Naive thymus-derived CD4-positive, alpha-beta T cell (primary cell): ENCODE measurements around the gene SMIM41. TPM values are rescaled to one million over a fixed set of nuclear protein-coding genes. Genes with fewer than 3 reads are reported as not detected.

Source experiments
- ATAC-seq: fragments of 150-1000 bp; cut with Tn5 transposase; 2 replicates; pipeline ENCODE4 v1.10.0; 2021; ENCODE audit warnings: mild to moderate bottlenecking, moderate library complexity
- CTCF ChIA-PET: fragments of 350-600 bp; sonication (Branson Sonifier 250); formaldehyde crosslinking; loops from one replicate; lab custom pipeline; 2021; ENCODE audit warnings: antibody characterized with exemption; lab: Charles Lee
- POLR2A ChIA-PET: fragments of 350-600 bp; sonication (Branson Sonifier 250); formaldehyde crosslinking; loops from one replicate; lab custom pipeline; 2021; ENCODE audit warnings: antibody characterized with exemption, inconsistent platforms; lab: Charles Lee
- DNase-seq, 9 donors: peaks; one replicate each; pipeline versions ENCODE4 v3.0.0 to v3.0.0-alpha.2; 2020 to 2022; ENCODE audit warnings: mixed read lengths in 1 of 9
- H3K27ac ChIP-seq: one replicate; pipeline ENCODE4 v1.7.0; 2013; ENCODE audit warnings: mild to moderate bottlenecking, low read depth, low read length, moderate library complexity
- H3K27me3 ChIP-seq, 2 donors: one replicate each; pipeline ENCODE4 v1.7.0; 2013; ENCODE audit warnings: low read length in 2 of 2, mild to moderate bottlenecking in 2 of 2, moderate library complexity in 2 of 2; ENCODE audit not compliant: control insufficient read depth in 2 of 2, insufficient read depth in 2 of 2
- H3K36me3 ChIP-seq, 3 experiments: 1 replicate in 2 of 3; 2 replicates in 1 of 3; pipeline ENCODE4 v1.7.0; 2013; ENCODE audit warnings: low read length in 3 of 3, mild to moderate bottlenecking in 3 of 3, moderate library complexity in 1 of 3; ENCODE audit not compliant: insufficient read depth in 3 of 3, control insufficient read depth in 2 of 3
- H3K4me1 ChIP-seq, 2 donors: one replicate each; pipeline ENCODE4 v1.7.0; 2013; ENCODE audit warnings: low read length in 2 of 2, mild to moderate bottlenecking in 2 of 2, moderate library complexity in 1 of 2; ENCODE audit not compliant: control insufficient read depth in 2 of 2, insufficient read depth in 2 of 2
- H3K4me3 ChIP-seq: 2 replicates; pipeline ENCODE4 v1.7.0; 2013; ENCODE audit warnings: mild to moderate bottlenecking, low read length
- H3K9me3 ChIP-seq, 3 experiments: 1 replicate in 2 of 3; 2 replicates in 1 of 3; pipeline ENCODE4 v1.7.0; 2013; ENCODE audit warnings: low read length in 3 of 3; ENCODE audit not compliant: control insufficient read depth in 2 of 3
- H3K27ac Mint-ChIP-seq, 9 donors: one replicate each; pipeline ENCODE4 v1.8.0; 2020 to 2022; ENCODE audit warnings: mixed read lengths in 9 of 9, mild to moderate bottlenecking in 8 of 9, moderate library complexity in 5 of 9, inconsistent platforms in 2 of 9
- H3K27me3 Mint-ChIP-seq, 5 donors: one replicate each; pipeline ENCODE4 v1.8.0; 2021 to 2022; ENCODE audit warnings: mixed read lengths in 5 of 5, mild to moderate bottlenecking in 1 of 5
- H3K36me3 Mint-ChIP-seq, 5 donors: one replicate each; pipeline ENCODE4 v1.8.0; 2020 to 2022; ENCODE audit warnings: mixed read lengths in 5 of 5, mild to moderate bottlenecking in 3 of 5, inconsistent platforms in 1 of 5
- H3K4me1 Mint-ChIP-seq, 7 donors: one replicate each; pipeline ENCODE4 v1.8.0; 2020 to 2022; ENCODE audit warnings: mixed read lengths in 7 of 7, mild to moderate bottlenecking in 3 of 7, inconsistent platforms in 1 of 7
- H3K4me3 Mint-ChIP-seq, 10 donors: one replicate each; pipeline ENCODE4 v1.8.0; 2020 to 2022; ENCODE audit warnings: mild to moderate bottlenecking in 10 of 10, mixed read lengths in 10 of 10, moderate library complexity in 6 of 10, inconsistent platforms in 2 of 10
- H3K9me3 Mint-ChIP-seq, 11 donors: one replicate each; pipeline ENCODE4 v1.8.0; 2020 to 2022; ENCODE audit warnings: mixed read lengths in 11 of 11, mild to moderate bottlenecking in 4 of 11, inconsistent platforms in 1 of 11, moderate library complexity in 1 of 11
- intact Hi-C, 2 donors: fragments of 100-400 bp; cut with micrococcal nuclease; formaldehyde crosslinking; loops; one replicate each; pipeline ENCODE4 v1.15.1; 2023
- polyA plus RNA-seq, 2 donors: library from polyadenylated mRNA; unstranded; fragments of 300-500 nt; fragmentation: Illumina TruSeq; gene quantifications; one replicate each; pipeline ENCODE4 v1.2.3, GENCODE V29; 2021
- total RNA-seq, 6 experiments: library from RNA in 5 of 6; stranded (reverse) in 5 of 6; gene quantifications; 1 replicate in 5 of 6; 2 replicates in 1 of 6; pipeline ENCODE4 v1.2.3 and lab custom pipeline; 2021 to 2026

SMIM41 gene
- total and polyA plus RNA-seq, 7 experiments from 2014 or later = 0.24 to 0.27 TPM; not detected in 5

DNA sequence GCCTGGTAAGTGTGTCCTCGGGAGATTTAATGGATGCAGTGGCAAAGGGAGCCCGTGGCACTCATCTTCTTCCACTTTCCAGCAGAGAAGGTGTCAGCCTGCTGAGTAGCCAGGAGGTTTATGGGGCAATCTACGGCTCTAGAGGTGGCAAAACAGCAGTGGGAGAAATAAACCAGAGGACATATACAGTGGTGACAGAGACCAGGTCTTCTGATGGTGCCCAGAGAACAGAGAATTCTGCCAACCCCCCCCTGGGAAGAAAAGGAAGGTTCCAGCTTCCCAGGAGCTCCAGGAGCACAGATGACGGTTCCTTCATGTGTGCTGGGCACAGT, 43.0 kb downstream of the SMIM41 start:
- Mint-ChIP-seq H3K27me3 (peaks cover 10 to 27% (median 24%) of the 10 kb centered on the region in 5 donors), H3K9me3 (no peaks in the 10 kb centered on the region), H3K36me3 (peaks cover 0 to 4% (median 0%) of the 10 kb centered on the region in 5 donors), H3K4me3 (no peak overlapping the region), H3K4me1 (peaks cover 4 to 19% (median 10%) of the 10 kb centered on the region in 7 donors), H3K27ac (no peak overlapping the region)
- H3K4me3 ChIP-seq = no peak overlapping the region
- no peaks in the 10 kb centered on the region for H3K27me3 ChIP-seq
- POLR2A ChIA-PET = no interaction called here
- DNase-seq (no peak), ATAC-seq (no peak)
- peaks cover 0 to 3% of the 10 kb centered on the region in 2 donors for H3K4me1 ChIP-seq
- H3K27ac ChIP-seq = no peak overlapping the region
- intact Hi-C loops = loop anchor here (1.0 kb wide), 1 partner anchor 97 kb away; no protein-coding TSS in a partner anchor
- no peaks in the 10 kb centered on the region for H3K9me3 ChIP-seq
- CTCF ChIA-PET = interaction anchor here (0.6 to 2.2 kb wide), 3 partner anchors 16 to 188 kb away, joined by 3 to 13 read pairs (median 3); no protein-coding TSS in a partner anchor
- no peaks in the 10 kb centered on the region for H3K36me3 ChIP-seq

DNA sequence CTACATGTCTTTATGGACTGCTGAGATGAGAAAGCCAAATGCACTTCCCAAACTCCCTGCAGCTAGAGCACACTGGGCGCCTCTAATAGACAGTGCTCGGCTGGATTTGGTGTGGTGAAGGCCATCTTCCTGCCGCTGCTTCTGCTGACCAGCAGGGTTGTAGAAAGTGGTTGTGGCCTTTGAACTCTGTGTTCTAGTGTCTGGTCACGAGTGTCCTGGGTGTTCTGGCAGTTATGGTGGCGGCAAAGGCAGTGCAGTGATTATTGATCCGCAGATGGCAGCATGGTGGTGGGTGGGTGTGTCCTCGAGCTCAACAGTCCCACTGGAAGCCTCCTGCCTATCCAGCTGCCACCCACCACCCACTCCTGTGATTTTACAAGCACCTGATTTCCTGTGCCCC, 43.4 kb downstream of the SMIM41 start:
- DNase-seq (no peak), ATAC-seq (no peak)
- peaks cover 0 to 3% of the 10 kb centered on the region in 2 donors for H3K4me1 ChIP-seq
- H3K4me3 ChIP-seq = no peak overlapping the region
- Mint-ChIP-seq H3K27me3 (peaks cover 10 to 30% (median 24%) of the 10 kb centered on the region in 5 donors), H3K27ac (no peak overlapping the region), H3K4me1 (peaks cover 4 to 19% (median 10%) of the 10 kb centered on the region in 7 donors), H3K36me3 (peaks cover 0 to 4% (median 0%) of the 10 kb centered on the region in 5 donors), H3K4me3 (no peak overlapping the region), H3K9me3 (no peaks in the 10 kb centered on the region)
- H3K9me3 ChIP-seq = no peaks in the 10 kb centered on the region
- H3K27me3 ChIP-seq = no peaks in the 10 kb centered on the region
- ChIA-PET POLR2A (no interaction called here), CTCF (interaction anchor here (0.6 to 2.2 kb wide), 3 partner anchors 97 to 1877 kb away, joined by 3 to 13 read pairs (median 3); no protein-coding TSS in a partner anchor)
- intact Hi-C loops = loop anchor here (1.0 kb wide), 1 partner anchor 98 kb away; no protein-coding TSS in a partner anchor
- H3K27ac ChIP-seq = no peak overlapping the region
- no peaks in the 10 kb centered on the region for H3K36me3 ChIP-seq

DNA sequence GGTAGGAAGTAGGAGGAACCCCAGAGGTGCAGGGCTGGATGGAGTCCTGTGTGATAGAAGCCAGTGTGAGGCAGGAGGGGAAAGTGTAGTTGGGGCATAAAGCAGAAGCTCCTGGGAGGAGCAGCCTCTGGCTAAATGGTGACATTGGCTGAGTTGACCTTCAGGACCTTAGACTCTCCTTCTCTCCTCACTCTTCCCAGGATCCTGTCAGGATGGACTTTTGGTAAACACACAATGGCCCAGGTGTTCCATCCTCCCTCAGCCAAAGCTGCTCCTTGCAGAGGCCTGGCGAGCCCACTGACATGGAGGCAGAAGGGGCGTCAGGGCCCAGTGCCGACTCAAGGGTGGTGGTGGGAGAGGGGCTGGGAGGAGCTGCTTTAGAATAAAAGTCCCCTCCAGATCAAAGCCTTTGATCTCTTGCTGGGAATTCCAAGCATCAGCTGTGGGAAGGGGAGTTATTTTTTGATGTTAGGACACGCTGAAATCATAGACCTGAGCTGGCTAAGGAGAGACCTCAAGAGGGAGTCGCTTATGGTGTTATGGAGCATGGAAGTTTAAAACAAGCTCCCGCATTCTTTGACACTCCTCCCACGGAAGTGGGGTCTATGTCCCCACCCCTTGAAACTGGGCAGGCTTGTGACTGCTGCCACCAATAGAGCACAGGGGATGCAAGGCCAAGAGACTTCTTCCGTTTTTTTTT, 44.1 kb downstream of the SMIM41 start:
- H3K27ac ChIP-seq = no peak overlapping the region
- Mint-ChIP-seq H3K9me3 (no peaks in the 10 kb centered on the region), H3K4me1 (peaks cover 4 to 17% (median 10%) of the 10 kb centered on the region in 7 donors), H3K36me3 (peaks cover 0 to 4% (median 0%) of the 10 kb centered on the region in 5 donors), H3K27me3 (peaks cover 10 to 36% (median 24%) of the 10 kb centered on the region in 5 donors), H3K4me3 (no peak overlapping the region), H3K27ac (no peak overlapping the region)
- no peaks in the 10 kb centered on the region for H3K27me3 ChIP-seq
- intact Hi-C loops = no loop called here
- ATAC-seq (no peak), DNase-seq (no peak)
- ChIA-PET POLR2A (no interaction called here), CTCF (interaction anchor here (0.6 to 2.2 kb wide), 3 partner anchors 98 to 1876 kb away, joined by 3 to 13 read pairs (median 3); no protein-coding TSS in a partner anchor)
- no peak overlapping the region for H3K4me3 ChIP-seq
- H3K36me3 ChIP-seq = no peaks in the 10 kb centered on the region
- H3K4me1 ChIP-seq = peaks cover 0 to 3% of the 10 kb centered on the region in 2 donors
- H3K9me3 ChIP-seq = no peaks in the 10 kb centered on the region

DNA sequence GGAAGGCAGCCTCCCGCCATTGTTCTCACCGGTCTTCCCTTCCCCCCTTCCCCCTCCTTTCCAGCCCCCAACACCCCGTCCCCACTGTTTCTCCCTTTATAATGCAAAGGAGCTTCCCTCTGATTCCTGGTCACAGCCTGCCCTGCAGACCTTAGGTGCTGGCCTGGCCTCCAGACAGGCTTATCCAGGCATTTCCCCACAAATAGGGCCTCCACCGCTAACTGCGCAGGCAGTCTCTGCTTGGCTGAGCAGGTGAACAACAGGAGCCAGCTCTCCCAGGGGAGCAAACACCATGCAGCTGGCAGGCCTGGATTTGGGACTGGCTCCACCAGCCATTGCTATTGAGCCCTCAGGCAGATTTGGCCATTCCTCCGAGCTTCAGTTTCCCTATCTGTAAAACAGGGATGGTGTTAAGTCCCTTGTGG, 46.0 kb downstream of the SMIM41 start:
- POLR2A ChIA-PET = no interaction called here
- H3K36me3 Mint-ChIP-seq = peaks cover 0 to 4% (median 0%) of the 10 kb centered on the region in 5 donors
- no peak for ATAC-seq

DNA sequence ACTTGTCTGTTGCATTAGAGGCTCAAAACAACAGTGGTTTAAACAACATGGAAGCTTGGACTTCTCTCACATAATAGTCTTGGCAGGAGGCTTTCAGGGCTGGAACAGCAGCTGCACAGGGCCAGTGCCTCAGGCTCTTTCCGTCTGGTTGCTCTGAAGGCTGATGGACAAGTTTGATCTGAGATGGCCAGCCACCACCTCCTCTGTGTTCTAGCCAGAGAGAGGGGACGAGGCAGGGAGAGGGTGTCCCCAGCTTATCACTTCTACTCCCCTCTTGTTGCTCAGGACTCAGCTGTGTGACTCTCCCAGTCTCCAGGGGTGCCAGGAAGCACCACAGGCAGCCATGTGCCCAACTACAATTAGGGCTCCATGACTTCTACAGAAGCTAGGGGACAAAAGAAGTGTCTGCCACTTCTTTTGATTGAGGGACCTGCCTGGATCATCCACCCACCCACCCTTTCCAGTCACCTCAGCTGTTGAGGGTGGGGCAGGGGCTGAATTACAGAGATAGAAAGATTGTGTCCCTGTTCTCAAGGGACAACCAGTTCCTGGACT, 46.6 kb downstream of the SMIM41 start:
- no peaks in the 10 kb centered on the region for H3K9me3 Mint-ChIP-seq
- H3K27me3 Mint-ChIP-seq = peaks cover 7 to 32% (median 24%) of the 10 kb centered on the region in 5 donors
- Histone ChIP-seq H3K27ac (no peak overlapping the region), H3K27me3 (no peaks in the 10 kb centered on the region), H3K4me3 (no peak overlapping the region), H3K4me1 (peaks cover 0 to 3% of the 10 kb centered on the region in 2 donors), H3K9me3 (no peaks in the 10 kb centered on the region), H3K36me3 (no peaks in the 10 kb centered on the region)
- ATAC-seq (no peak), DNase-seq (no peak)
- CTCF ChIA-PET = interaction anchor here (1.2 kb wide), 1 partner anchor 205 kb away, joined by 3 read pairs; no protein-coding TSS in a partner anchor
- no peak overlapping the region for H3K27ac Mint-ChIP-seq
- intact Hi-C loops = no loop called here
- H3K4me1 Mint-ChIP-seq = peaks cover 0 to 9% (median 4%) of the 10 kb centered on the region in 7 donors
- POLR2A ChIA-PET = no interaction called here
- H3K4me3 Mint-ChIP-seq = no peak overlapping the region
- peaks cover 0 to 4% (median 0%) of the 10 kb centered on the region in 5 donors for H3K36me3 Mint-ChIP-seq

More for the DNA sequence above, 46.0 kb downstream of the SMIM41 start:
- no peaks in the 10 kb centered on the region for H3K27me3 ChIP-seq
- Mint-ChIP-seq H3K4me3 (no peak overlapping the region), H3K27ac (no peak overlapping the region), H3K4me1 (peaks cover 1 to 9% (median 4%) of the 10 kb centered on the region in 7 donors), H3K27me3 (peaks cover 10 to 36% (median 24%) of the 10 kb centered on the region in 5 donors), H3K9me3 (no peaks in the 10 kb centered on the region)
- DNase-seq = no peak
- peaks cover 0 to 3% of the 10 kb centered on the region in 2 donors for H3K4me1 ChIP-seq
- no peaks in the 10 kb centered on the region for H3K36me3 ChIP-seq
- no peak overlapping the region for H3K4me3 ChIP-seq
- H3K27ac ChIP-seq = no peak overlapping the region
- H3K9me3 ChIP-seq = no peaks in the 10 kb centered on the region
- CTCF ChIA-PET = interaction anchor here (1.2 kb wide), 1 partner anchor 206 kb away, joined by 3 read pairs; no protein-coding TSS in a partner anchor
- intact Hi-C loops = no loop called here

DNA sequence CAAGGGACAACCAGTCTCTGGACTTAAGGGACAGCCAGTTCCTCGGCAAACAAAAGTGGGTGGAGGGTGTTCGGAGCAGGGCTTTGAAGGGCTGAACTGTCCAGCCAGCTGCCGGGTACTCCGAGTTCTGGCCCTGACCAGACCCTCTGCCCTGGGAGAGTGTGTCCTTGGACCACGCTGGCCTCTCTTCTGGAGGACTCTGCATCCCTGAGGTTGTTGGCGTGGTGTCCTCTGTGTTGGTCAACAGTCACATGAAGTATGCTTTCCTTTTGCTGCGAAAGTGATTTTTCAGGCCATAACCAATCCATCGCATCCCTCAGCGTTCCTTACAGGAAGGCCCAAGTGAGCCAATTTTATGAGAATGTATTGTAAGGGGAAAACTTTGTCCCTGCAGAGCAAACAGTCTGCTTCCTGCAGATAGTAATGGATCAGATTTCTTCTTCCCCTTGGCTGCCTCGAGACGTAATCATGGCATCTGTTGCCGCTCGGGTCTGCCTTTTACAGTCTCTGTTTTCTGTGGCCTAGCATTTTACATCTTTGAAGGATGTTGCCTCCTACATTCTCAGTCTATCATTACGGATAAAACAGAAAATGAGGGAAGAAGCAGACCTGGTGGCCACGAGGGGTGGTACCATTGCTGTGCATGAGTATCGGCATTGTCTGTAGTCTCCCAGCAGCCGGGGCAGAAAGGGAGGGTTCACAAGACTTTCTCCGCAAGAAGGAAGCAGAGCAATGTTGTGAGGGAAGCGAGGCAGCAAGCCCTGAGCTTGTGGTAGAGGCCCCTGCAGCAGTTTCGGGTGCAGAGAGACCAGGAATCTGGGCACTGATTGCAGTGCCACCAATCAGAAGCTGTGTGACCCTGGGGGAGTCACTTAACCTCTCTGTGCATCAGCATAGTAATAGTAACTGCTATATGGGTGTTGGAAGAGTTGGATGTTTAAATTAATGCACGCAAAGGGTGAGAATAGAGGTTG, 47.4 kb downstream of the SMIM41 start:
- H3K9me3 ChIP-seq = no peaks in the 10 kb centered on the region
- H3K27me3 ChIP-seq = no peaks in the 10 kb centered on the region
- Mint-ChIP-seq H3K4me3 (no peak overlapping the region), H3K27me3 (peaks cover 7 to 31% (median 19%) of the 10 kb centered on the region in 5 donors), H3K4me1 (peaks cover 0 to 5% (median under 1%) of the 10 kb centered on the region in 7 donors), H3K9me3 (no peaks in the 10 kb centered on the region), H3K36me3 (peaks cover 0 to 4% (median 0%) of the 10 kb centered on the region in 5 donors), H3K27ac (no peak overlapping the region)
- intact Hi-C loops = no loop called here
- POLR2A ChIA-PET = no interaction called here
- no peak for ATAC-seq
- DNase-seq = no peak
- CTCF ChIA-PET = interaction anchor here (1.1 to 1.8 kb wide), 3 partner anchors 14 to 205 kb away, joined by 3 to 7 read pairs (median 3); no protein-coding TSS in a partner anchor
- no peak overlapping the region for H3K27ac ChIP-seq
- H3K4me3 ChIP-seq = no peak overlapping the region
- H3K4me1 ChIP-seq = no peaks in the 10 kb centered on the region
- H3K36me3 ChIP-seq = no peaks in the 10 kb centered on the region
